SH-SY5Y (cell line): ENCODE measurements around the gene CSTB.

Source experiments
- GATA2 ChIP-seq: IDR thresholded peaks from 2 replicates; pipeline ENCODE4 v1.6.1; 2011; ENCODE audit warnings: mild to moderate bottlenecking, low read depth, low read length
- GATA3 ChIP-seq: IDR thresholded peaks from 2 replicates; pipeline ENCODE4 v1.6.1; 2011; ENCODE audit warnings: low read depth, mild to moderate bottlenecking, low read length, moderate library complexity

DNA sequence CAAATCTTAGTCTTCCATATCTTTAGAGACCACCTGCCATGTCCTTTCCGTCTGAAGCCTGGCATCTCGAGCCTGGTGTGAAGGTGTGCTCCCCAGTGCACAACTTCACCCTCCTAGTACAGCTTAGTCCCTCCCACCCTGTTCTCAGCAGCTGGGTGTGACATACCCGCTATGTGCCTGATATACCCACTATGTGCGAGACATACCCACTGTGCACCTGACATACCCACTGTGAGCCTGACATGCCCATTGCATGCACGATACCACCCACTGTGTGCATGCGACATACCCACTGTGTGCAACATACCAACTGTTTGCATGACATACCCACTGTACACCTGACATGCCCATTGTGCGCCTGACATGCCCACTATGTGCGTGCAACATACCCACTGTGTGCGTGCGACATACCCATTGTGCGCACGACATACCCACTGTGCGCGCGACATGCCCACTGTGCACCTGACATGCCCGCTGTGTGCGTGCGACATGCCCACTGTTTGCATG is 10.2 kb upstream of the CSTB start:
- TF ChIP-seq GATA2: no peak
- TF ChIP-seq GATA3: no peak
